NCI-H2196 treated with DMSO at 0.1 percent for 48 hours (cell line): ENCODE data around the gene INSR.
"Not testable (repeated sequence)": the region's sequence is repeated elsewhere in the genome, so short reads cannot be mapped to it uniquely, and the experiment has no call there.

Source experiments
- DNase-seq: peaks from one replicate; lab custom pipeline; 2025; ENCODE audit not compliant: unreplicated experiment; lab: John Stamatoyannopoulos, UW

Gene INSR

GRCh38 chr19:7147119-7147675 lies 147.0 kb downstream of the INSR start:
- DNase-seq: not testable (repeated sequence)

GRCh38 chr19:7146086-7146485 lies 148.1 kb downstream of the INSR start:
- not testable (repeated sequence) for DNase-seq

GRCh38 chr19:7145494-7145893 lies 148.7 kb downstream of the INSR start:
- no peak for DNase-seq

GRCh38 chr19:7142771-7143170 lies 151.4 kb downstream of the INSR start:
- DNase-seq: no peak

- no peak for DNase-seq
These were observed 154.1 kb downstream of the INSR start for GRCh38 chr19:7140137-7140536.

- no peak for DNase-seq
These were observed 155.1 kb downstream of the INSR start for GRCh38 chr19:7139095-7139494.

GRCh38 chr19:7138402-7138801 lies 155.8 kb downstream of the INSR start:
- DNase-seq: no peak

GRCh38 chr19:7137120-7137519 lies 157.1 kb downstream of the INSR start:
- DNase-seq: no peak

GRCh38 chr19:7132054-7132453 lies 162.2 kb downstream of the INSR start:
- DNase-seq: no peak

- DNase-seq: no peak
These were observed 164.2 kb downstream of the INSR start for GRCh38 chr19:7130043-7130442.

- no peak for DNase-seq
These were observed 168.1 kb downstream of the INSR start for GRCh38 chr19:7126132-7126531.

- DNase-seq: no peak
These were observed 169.0 kb downstream of the INSR start for GRCh38 chr19:7125221-7125620.

GRCh38 chr19:7124782-7125181 lies 169.4 kb downstream of the INSR start:
- DNase-seq: no peak

- DNase-seq: no peak
These were observed 171.5 kb downstream of the INSR start for GRCh38 chr19:7122701-7123100.

GRCh38 chr19:7120499-7120898 lies 173.7 kb downstream of the INSR start:
- DNase-seq: no peak

- DNase-seq: no peak
These were observed 174.6 kb downstream of the INSR start for GRCh38 chr19:7119582-7119981.

- DNase-seq: no peak
These were observed 177.0 kb downstream of the INSR start for GRCh38 chr19:7117248-7117647.

GRCh38 chr19:7115721-7116120 lies 178.5 kb downstream of the INSR start:
- DNase-seq: no peak

GRCh38 chr19:7113233-7113632 lies 181.0 kb downstream of the INSR start:
- DNase-seq: no peak

- no peak for DNase-seq
These were observed 181.5 kb downstream of the INSR start for GRCh38 chr19:7112675-7113074.

GRCh38 chr19:7109678-7110289 lies 184.4 kb downstream of the INSR start:
- no peak for DNase-seq

- DNase-seq: no peak
These were observed 187.2 kb downstream of the INSR start for GRCh38 chr19:7106711-7107657.
